Stimulated activated CD4-positive, alpha-beta T cell treated with anti-CD3 and anti-CD28 coated beads, Interleukin-1b, Interleukin-23, amount 100 ng/mL, for 24 hours (primary cell): ENCODE data around the gene IZUMO2.
A peak's percentile ranks its signal among the peaks of the same experiment; 100 is the strongest.
"Not testable (repeated sequence)": the region's sequence is repeated elsewhere in the genome, so short reads cannot be mapped to it uniquely, and the experiment has no call there.

Experiments used
- DNase-seq, 4 experiments: peaks; one replicate each; pipeline ENCODE4 v3.0.0-alpha.2; 2020; ENCODE audit warnings: low read depth in 4 of 4, low spot score in 1 of 4

The IZUMO2 gene

DNA sequence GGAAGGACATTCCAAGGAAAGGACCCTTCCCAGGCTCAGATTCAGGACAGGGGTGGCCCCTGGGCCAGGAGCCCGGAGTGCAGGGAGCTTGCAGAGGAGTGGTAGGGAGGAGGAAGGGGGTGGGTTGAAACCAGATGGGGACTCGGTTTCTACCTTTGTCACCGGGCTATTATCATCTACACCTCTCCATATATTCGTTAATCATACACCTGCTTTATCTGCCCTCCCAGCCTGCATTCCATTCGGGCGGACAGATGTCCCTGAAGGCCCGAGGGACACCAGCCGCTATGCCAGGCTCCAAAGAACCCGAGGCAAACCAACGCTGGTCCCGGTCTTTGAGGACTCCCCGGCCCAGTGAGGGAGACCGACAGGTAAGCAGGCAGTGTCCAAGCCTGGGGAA lies 24.9 kb upstream of the IZUMO2 start:
- no peak for DNase-seq

DNA sequence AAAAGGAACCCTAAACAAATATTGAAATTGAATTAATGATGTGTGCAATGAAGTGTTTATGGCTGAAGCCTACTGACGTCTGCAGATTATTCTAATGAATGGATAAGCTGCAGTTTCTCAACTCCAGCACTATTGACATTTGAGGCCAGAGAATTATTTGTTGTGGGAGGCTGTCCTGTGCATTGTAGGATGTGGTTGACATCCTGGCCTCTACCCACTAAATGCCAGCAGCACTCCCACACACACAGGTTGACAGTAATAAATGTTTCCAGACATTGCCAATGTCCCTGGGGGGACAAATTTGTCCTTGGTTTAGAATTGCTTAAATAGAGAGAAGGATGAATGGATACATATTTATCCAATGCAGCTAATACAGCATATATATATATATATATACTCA lies 21.1 kb upstream of the IZUMO2 start:
- DNase-seq, result no peak

DNA sequence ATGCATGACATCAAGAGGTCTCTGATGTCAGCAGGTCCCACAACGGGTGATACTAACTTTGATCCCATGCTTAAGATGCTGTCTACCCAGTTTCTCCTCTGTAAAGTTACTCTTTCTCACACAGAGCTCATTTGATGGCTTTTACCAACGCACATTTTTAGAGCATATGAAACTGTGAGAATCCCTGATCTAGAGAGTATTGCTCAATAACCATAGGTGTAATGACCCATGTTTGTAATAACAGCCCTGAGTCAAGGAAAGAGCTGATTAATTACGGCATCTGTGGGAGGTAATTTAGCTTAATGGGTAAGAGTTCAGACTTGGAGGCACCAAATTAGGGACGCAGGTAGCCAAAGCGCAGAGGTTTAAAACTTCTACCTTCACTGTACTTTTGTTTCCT lies 18.0 kb upstream of the IZUMO2 start:
- DNase-seq, result no peak

DNA sequence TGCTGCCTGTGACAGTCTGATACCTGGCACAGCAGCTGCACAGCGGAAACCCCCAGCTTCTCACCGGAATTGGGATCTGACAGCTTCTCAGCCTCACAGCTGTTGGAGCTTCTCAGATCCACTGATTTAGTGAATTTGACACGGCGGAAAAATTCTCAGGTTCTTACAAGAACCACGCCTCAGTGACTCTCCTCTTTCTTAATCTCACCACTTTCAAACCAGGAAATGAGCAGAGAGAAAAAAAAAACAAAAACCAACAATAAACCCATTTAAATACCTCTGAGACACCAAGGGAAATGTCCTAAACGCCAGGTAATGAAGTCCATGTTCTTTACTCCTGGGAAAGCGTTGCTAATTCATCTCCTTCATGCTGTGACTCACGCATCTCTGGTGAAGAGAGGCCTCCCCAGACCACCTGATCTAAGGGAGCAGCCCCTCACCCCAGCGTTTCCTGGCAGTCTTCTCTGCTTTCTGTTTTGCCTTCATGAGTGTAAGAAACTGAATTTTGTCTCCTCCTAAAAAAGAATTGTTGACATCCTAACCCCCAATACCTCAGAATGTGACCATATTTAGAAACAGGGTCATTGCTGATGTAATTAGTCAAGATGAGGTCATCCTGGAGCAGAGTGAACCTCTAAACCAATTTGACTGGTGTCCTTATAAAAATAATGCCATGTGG lies 15.9 kb upstream of the IZUMO2 start:
- DNase-seq, result no peak

DNA sequence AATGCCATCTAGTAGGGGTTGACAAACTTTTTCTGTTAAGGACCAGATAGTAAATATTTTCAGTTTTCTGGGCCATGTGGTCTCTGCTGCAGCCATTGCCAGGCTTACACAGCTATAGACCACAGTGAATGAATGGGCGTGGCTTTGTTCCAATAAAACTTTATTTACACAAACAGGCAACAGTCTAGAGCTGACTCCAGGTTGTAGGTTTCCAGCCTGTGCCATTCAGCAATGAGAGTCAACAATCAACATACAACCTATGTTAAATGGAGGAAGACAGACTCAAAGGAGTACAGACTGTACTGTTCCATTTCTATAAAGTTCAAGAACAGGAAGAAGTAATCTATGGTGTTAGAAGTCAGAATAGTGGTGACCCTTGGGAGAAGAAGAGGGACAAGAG lies 15.2 kb upstream of the IZUMO2 start:
- no peak for DNase-seq

DNA sequence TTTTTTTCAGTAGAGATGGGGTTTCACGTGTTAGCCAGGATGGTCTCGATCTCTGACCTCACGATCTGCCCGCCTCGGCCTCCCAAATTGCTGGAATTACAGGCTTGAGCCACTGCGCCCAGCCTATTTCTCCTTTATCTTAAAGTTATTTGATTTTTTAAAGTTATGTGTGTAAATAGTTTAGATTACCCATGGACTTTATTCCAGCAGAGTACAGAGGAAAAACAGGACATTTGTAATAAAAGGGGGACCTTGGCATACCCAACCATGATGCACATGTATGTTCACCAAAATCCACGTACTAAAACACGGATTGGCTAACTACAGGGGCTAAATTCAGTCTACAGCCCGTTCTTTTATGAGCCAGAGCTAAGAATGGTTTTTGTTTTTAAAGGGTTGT lies 13.7 kb upstream of the IZUMO2 start:
- no peak for DNase-seq

DNA sequence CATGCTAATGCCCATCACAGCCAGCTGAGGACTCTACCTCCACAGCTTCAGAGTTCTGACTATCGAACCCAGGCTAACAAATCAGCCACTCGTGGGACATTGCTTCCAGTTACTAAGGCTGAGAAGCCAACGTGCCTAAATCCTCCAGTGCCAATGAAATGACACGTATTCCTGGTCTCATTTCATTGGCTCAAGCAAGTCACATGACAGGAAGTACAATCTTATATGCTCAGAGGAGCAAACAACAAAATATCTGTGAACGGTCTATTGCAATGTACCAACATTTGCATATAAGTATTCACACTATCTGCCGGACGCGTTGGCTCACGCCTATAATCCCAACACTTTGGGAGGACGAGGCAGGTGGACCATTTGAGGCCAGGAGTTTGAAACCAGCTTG lies 12.8 kb upstream of the IZUMO2 start:
- DNase-seq, result no peak

DNA sequence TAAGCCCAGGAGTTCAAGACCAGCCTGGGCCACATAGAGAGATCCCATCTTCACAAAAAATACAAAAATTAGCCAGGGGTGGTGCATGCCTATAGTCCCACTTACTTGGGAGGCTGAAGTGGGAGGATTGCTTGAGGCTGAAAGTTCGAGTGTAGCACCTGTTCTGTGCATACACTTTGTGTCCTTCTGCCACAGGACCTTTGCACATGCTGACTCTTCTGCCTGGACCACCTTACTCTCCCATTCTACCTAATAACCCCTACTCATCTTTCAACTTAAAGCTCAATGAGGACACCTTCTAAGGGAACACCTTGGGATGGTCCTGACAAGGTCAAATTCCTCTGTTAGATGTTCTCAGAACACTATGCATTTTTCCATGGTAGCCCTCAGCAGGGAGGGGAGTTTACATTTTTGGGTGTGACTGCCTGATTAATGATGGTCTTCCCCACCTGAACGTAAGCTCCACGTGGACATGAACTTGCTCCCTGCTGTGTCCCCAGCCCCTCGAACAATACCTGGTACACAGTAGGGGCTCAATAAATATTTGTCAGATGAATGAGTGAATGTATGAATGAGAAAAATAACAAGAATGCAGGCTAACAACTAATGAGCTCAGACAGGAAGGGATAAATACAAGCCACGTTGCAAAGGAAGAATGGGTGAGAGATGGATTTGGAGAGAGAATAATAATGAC lies 11.2 kb upstream of the IZUMO2 start:
- no peak for DNase-seq

DNA sequence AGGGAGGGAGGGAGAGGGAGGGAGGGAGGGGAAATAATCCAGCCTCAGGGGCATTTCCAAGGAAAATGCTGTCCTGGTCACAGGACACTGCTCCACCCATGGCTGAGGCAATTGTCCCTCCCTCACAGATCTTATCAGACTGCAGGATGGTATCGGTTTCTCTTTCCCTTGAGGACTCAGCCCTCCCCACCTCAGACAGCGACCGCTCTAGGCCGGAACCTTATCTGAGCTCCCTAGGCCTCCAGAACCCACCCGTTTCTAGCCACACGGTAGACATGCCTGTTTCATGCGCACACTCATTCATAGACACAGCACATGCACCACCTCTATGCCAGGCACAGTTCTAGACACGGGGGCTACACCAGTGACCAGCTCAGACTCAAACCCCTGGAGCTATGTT lies 10.0 kb upstream of the IZUMO2 start:
- DNase-seq, result no peak

DNA sequence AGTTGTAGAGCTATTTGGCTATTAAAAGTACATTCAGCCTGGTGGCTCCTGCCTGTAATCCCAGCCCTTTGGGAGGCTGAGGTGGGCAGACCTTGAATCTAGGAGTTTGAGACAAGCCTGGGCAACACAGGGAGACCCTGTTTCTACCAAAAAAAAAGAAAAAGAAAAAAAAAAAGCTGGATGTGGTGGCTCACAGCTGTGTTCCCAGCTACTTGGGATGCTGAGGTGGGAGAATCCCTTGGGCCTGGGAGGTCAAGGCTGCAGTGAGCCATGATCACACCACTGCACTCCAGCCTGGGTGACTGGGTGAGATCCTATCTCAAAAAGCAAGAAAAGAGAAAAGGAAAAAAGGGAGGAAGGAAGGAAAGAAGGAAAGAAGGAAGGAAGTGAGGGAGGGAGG lies 9.6 kb upstream of the IZUMO2 start:
- no peak for DNase-seq

DNA sequence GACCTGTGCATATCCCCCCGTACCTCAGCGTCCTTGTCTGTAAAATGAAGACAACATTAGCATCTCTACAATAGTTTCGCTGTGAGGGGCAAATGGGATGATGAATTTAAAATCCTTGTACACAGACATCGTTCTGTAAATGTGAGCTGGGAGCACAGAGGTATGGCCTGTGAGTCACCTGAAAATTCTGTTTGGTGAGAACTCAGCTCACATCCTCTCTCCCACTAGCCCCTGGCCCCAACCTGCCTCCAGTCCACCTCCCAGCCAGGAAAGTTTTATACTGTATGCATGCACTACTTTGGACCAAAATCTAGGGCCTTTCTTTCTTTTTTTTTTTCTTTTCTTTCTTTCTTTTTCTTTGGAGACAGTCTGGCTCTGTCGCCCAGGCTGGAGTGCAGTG lies 8.7 kb upstream of the IZUMO2 start:
- no peak for DNase-seq

DNA sequence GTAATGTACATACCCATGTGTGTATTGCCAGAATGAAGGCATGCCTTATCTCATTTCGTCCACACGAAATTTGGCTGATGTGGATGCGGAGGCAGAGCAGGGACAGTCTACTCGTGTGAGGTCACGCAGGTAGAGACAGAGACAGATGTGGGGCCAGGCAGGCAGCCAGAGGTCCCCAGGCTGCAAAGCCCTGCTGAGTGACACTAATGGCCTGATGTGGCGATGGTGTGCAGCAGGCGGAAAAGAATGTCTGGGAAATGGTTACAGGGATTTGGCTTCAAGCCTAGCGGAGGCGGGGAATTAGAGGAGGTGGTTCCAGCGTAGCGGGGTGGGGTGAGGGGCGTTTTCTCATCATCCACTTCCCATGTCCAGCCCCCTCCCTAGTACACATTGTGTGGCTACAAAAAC lies 4.2 kb upstream of the IZUMO2 start:
- DNase-seq, result no peak

DNA sequence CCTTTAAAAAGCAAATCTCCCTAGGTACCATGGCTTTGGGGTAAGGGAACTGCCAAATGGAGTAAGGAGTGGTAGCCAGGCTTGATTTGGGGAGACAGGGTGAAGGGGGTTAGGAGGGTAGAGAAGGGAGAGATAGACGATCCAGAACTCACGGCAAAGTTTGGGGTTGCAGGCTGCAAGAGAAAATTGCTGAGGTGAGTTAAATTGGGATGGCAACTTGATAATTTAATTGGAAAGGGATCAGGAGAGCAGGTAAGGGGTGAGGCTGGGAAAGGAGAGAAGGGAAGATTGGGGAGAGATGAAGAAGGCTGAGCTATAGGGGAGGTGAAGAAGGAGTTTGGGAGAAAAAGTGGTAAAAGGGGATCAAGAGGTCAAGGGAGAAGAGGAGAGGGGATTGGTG lies 4.0 kb downstream of the IZUMO2 start:
- DNase-seq, result no peak

DNA sequence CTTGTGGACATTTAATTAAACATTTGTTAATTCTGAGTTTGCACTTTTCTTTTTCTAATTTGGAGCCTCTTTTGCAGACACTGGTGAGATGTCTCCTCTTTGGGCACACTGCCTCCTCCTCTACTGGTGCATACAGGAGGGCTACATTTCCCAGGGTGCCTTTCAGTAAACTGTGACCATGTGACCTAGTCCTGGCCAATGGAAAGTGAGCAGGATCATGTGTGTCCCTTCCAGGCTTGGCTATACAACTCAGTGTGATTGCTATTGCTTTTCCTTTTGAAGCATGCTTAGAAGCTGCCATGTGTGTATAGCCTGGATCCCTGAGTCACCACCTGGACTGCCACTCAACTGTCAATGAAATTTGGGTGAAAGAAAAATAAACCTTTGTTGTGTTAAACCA lies 4.5 kb downstream of the IZUMO2 start:
- no peak for DNase-seq

DNA sequence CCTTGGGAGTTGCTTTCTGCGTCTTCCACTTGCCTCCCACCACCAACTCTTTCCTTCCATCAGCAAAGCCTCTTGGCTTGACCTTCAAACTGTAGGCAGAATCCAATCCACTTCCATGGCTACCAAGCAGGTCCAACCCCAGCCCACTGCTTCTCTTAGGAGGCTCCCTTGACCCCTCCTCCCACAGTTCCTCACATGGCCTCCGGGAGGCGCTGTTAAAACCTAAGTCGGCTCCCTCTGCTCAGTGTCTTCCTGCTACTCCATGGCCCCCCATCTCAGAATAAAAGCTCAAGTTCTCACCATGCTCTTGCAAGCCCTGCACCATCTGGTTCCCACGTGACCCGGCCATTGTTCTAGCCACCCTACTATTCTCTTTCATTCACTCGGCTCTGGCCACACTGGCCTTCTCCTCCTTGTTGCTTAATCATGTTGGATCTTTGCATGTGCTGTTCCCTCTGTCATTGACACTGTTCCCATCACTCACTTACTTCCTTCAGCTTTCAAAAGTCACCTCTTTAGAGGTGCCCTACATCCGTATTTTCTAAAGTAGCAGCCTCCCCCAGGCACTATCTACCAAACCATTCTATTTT lies 7.5 kb downstream of the IZUMO2 start:
- no peak for DNase-seq

DNA sequence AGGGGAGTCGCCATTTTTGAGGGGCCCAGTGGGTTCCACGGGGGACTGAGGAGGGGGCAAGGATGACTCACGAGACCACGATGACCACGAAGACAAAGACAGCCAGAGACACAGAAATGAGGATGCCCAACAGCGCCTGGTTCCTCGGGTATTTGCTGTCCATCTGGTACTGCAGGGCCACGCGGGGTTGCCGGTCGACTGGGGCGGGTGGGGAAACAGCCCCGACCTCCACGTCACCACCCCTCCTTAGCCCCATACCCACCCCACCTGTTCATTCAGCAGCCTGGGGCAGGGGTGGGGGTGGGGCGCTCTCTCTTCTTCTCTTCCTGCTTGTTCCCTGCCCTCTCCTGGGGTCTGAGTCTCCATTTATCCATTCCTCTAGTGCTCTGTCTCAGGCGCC lies 8.6 kb downstream of the IZUMO2 start:
- no peak for DNase-seq

DNA sequence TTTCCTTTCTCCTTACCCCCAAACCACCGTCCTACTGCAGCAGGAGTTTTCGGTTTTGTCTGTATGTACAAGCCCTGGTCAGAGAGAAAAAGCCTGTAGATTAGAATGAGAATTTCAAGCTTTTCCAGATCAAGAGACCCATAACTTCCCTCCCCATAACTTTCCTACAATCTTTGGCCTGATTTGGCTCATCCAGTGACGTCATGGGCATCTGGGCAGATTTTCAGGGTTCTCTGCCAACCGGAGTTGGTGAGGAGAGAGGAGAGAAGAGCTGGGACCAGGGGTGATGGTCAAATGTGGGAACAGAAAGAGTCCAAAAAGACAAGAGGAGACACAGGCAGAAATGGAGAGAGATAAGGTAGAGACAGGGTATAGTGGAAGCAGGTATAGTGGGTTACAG lies 10.5 kb downstream of the IZUMO2 start:
- DNase-seq, result no peak

DNA sequence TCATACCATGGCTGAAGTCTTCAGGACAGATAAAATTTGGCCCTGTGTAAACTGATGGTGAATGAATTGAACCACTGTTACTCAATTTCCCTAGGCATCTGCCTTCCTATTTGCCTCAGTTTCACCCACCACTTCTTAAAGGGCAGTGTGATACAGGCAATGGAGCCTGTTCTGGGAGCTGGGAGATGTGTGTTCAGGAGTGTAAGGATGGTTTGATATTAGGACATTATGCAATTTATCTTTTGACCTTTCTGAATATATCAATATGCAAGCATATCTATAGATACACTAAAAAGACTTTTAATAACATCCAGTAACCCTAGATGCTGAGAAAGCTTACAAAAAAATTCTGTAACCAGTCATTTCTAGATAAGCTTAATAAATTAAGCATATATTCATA lies 14.6 kb downstream of the IZUMO2 start:
- no peak for DNase-seq

DNA sequence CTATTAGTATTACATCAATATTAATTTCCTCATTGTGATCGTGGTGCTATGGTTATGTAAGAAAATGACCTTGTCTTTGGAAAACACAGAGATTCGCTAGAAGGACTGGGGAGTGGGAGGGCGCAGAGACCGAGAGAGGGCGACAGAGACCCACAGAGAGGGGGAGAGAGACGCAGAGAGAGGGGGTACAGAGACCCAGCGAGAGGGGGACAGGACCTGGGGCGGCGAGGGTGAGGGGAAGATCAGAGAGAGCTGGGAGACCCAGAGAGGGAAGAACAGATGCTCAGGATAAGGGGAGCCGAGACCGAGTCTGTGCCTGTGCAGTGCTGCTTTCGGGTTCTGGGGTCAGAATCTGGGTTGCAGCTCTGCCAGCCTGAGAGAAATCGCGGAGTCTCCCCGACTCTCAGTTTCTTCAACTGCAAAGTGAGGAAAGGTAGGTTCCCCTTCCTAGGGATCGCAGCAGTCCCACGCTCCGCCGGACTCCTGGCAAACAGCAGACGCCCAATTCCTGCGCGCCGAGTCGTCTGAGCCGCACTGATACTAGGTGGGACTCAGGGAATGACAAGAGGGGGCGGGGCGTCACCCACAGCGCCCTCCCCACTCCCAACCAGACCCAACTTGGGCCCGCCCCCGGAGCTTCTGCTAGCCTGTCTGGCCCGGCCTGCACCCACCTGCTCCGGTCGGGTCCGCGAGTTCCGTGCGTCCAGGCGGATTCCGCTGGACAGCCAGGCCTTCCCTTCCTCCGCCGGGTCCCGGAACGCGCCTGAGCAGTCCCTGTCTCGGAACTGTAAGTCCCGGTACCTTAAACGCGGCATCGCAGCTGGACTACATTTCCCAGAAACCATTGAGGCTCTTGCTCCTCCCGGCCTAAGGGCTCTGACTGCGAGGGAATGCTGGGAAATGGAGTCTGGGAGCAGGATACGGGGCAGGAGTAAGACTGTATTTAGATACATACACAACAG lies 15.3 kb downstream of the IZUMO2 start:
- DNase-seq, result peak; percentile 38 to 57 (median 48)

DNA sequence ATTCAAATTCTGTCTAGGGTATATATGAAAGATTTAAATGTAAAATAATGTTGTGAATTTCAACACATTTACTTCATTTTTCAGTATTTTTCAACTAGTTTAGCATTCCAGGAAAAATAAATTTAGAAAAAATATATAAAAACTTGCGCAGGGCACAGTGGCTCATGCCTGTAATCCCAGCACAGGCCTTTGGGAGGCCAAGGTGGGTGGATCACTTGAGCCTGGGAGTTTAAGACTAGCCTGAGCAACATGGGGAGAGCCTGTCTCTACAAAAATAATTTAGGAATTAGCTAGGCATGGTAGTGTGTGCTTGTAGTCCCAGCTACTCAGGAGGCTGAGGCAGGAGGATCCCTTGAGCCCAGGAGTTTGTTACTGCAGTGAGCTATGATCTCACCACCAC lies 21.2 kb downstream of the IZUMO2 start:
- not testable (repeated sequence) for DNase-seq

DNA sequence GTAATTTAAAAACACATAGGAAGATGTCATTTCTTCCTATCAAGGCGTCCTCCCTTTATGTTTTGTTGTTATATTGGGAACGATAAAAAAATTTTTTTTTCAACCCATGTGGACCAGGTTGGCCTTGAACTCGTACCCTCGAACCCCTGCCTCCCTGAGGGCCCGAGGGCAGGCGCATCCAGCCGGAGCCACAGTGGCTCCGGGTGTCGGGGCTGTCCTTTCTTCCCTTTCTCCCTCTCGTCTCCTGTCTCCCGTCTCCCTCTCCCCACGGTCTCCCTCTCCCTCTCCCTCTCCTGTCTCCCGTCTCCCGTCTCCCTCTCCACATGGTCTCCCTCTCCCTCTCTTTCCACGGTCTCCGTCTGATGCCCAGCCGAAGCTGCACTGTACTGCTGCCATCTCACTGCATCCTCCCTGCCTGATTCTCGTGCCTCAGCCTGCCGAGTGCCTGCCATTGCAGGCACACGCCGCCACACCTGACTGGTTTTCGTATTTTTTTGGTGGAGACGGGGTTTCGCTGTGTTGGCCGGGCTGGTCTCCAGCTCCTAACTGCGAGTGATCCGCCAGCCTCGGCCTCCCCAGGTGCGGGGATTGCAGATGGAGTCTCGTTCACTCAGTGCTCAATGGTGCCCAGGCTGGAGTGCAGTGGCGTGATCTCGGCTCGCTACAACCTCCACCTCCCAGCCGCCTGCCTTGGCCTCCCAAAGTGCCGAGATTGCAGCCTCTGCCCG lies 22.8 kb downstream of the IZUMO2 start:
- DNase-seq, result not testable (repeated sequence)
